PC-3 (cell line): ENCODE results near the gene NRXN2. TPM values are rescaled to one million over a fixed set of nuclear protein-coding genes. Genes with fewer than 3 reads are reported as not detected.

ENCODE experiments used
- ATAC-seq: fragments of 200-7000 bp; cut with Tn5 transposase; 2 replicates; pipeline ENCODE4 v1.9.1; 2020; ENCODE audit warnings: mild to moderate bottlenecking, moderate library complexity
- BruUV-seq: library from RNA; stranded (reverse); fragments of 400-500 nt; replicated peaks from 2 replicates; lab custom pipeline; 2021; lab: Mats Ljungman, UMichigan
- CTCF ChIA-PET: fragments of 300-600 bp; sonication (Branson Sonifier 250); formaldehyde crosslinking; loops from one replicate; lab custom pipeline; 2022; ENCODE audit warnings: antibody characterized with exemption; lab: Charles Lee
- POLR2A ChIA-PET: fragments of 300-600 bp; sonication (Branson Sonifier 250); formaldehyde crosslinking; loops from one replicate; lab custom pipeline; 2022; ENCODE audit warnings: antibody characterized with exemption; ENCODE audit not compliant: unreplicated experiment; lab: Charles Lee
- DNase-seq: peaks from one replicate; pipeline ENCODE4 v3.0.0-alpha.2; 2015
- H2AFZ ChIP-seq: fragments of 300-600 bp; sonication (generic); 2 replicates; pipeline ENCODE4 v1.6.0; 2016; ENCODE audit warnings: antibody characterized with exemption, low read length
- H3F3A ChIP-seq: fragments of 300-600 bp; sonication (generic); one replicate; pipeline ENCODE4 v1.6.0; 2017; ENCODE audit warnings: antibody characterized with exemption, low read length, control low read depth, mild to moderate bottlenecking; ENCODE audit not compliant: unreplicated experiment
- H3K27ac ChIP-seq: fragments of 300-600 bp; sonication (generic); 2 replicates; pipeline ENCODE4 v1.5.1; 2016; ENCODE audit warnings: mild to moderate bottlenecking, low read length
- H3K27me3 ChIP-seq: fragments of 300-600 bp; sonication (generic); 2 replicates; pipeline ENCODE4 v1.6.1; 2016; ENCODE audit warnings: low read length, mixed read lengths
- H3K36me3 ChIP-seq: fragments of 300-600 bp; sonication (generic); 2 replicates; pipeline ENCODE4 v1.6.1; 2016; ENCODE audit warnings: low read depth, mixed run types, low read length, mixed read lengths
- H3K4me1 ChIP-seq: fragments of 300-600 bp; sonication (generic); 2 replicates; pipeline ENCODE4 v1.5.1; 2016; ENCODE audit warnings: low read length; ENCODE audit not compliant: insufficient read depth
- H3K4me2 ChIP-seq: fragments of 300-600 bp; sonication (generic); 2 replicates; pipeline ENCODE4 v1.6.0; 2016; ENCODE audit warnings: low read length
- H3K4me3 ChIP-seq: fragments of 300-600 bp; sonication (generic); 2 replicates; pipeline ENCODE4 v1.5.1; 2016; ENCODE audit warnings: mild to moderate bottlenecking, low read length, mixed read lengths
- H3K79me2 ChIP-seq: fragments of 300-600 bp; sonication (generic); 2 replicates; pipeline ENCODE4 v1.6.1; 2017; ENCODE audit warnings: low read length, mixed read lengths
- H3K9ac ChIP-seq: fragments of 300-600 bp; sonication (generic); 2 replicates; pipeline ENCODE4 v1.6.0; 2016; ENCODE audit warnings: mild to moderate bottlenecking, low read length
- H3K9me2 ChIP-seq: fragments of 300-600 bp; sonication (generic); replicated peaks from 2 replicates; pipeline ENCODE4 v1.6.1; 2016; ENCODE audit warnings: mixed run types, low read length, mixed read lengths
- H3K9me3 ChIP-seq: fragments of 300-600 bp; sonication (generic); 2 replicates; pipeline ENCODE4 v1.6.1; 2016; ENCODE audit warnings: low read length, mixed read lengths
- H4K20me1 ChIP-seq: fragments of 300-600 bp; sonication (generic); 2 replicates; pipeline ENCODE4 v1.6.1; 2016; ENCODE audit warnings: low read length, mixed read lengths
- EZH2 ChIP-seq: fragments of 300-600 bp; sonication (generic); IDR thresholded peaks from one replicate; pipeline ENCODE4 v1.6.1; 2017; ENCODE audit warnings: antibody characterized with exemption, mild to moderate bottlenecking, low read length; ENCODE audit not compliant: unreplicated experiment
- EZH2phosphoT487 ChIP-seq: fragments of 300-600 bp; sonication (generic); IDR thresholded peaks from 2 replicates; pipeline ENCODE4 v1.6.1; 2018; ENCODE audit warnings: mild to moderate bottlenecking, antibody characterized with exemption, low read length, borderline replicate concordance
- intact Hi-C: fragments of 100-400 bp; cut with micrococcal nuclease; formaldehyde crosslinking; loops from 2 replicates; pipeline ENCODE4 v1.9.0; 2023
- total RNA-seq: library from RNA; depleted of rRNA; stranded (reverse); fragments of >200 nt; gene quantifications from 2 replicates; pipeline ENCODE4 v1.2.3, GENCODE V29; 2014
- TF ChIP-seq, protein P1 (sequence below): fragments of 300-600 bp; sonication (generic); conservative IDR thresholded peaks from 2 replicates; pipeline ENCODE4 v1.5.1; 2017; ENCODE audit warnings: antibody characterized with exemption, low read depth, mild to moderate bottlenecking, low read length

Gene NRXN2
- total RNA-seq, 1 experiment from 2014 or later, result not detected

DNA sequence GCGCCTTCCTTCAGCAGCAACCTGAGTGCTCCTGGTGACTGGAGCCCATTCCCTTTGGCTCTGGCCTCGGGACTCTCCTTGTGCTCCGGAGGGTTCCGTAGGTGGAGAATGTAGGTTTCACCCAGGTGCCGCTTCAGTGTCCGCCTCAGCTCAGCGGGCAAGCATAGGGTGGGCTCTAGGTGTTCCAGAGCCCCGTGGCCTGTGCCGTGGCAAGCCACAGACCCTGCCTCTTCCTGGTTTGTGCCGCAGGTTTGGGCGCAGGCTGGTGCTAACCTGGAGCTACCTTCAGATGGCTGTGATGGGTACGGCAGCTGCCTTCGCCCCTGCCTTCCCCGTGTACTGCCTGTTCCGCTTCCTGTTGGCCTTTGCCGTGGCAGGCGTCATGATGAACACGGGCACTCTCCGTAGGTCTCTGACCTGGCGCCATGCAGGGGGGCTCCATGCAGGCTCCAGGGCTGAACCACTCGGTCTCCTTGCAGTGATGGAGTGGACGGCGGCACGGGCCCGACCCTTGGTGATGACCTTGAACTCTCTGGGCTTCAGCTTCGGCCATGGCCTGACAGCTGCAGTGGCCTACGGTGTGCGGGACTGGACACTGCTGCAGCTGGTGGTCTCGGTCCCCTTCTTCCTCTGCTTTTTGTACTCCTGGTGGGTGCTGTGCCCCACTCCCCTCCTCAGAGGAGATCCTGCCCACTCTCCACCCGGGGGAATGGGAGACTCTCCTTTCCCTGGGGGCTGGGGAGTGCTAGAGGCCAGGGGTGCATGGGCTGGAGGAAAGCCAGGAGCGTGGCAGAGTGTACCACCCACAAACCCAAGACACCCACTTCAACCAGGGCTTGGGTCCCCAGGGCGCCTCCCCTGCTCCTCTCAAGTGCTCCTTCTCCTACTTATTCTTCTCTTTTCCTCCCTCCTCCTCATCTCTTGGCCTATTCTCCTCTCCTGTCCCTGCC, 129.6 kb downstream of the NRXN2 start:
- Histone ChIP-seq H3K36me3 (no peaks in the 10 kb centered on the region), H3K4me1 (no peaks in the 10 kb centered on the region), H3K4me3 (no peak overlapping the region), H3K27me3 (no peaks in the 10 kb centered on the region; the same call in 1 of the 2 replicates), H2AFZ (no peak overlapping the region), H3K9me2 (no peaks in the 10 kb centered on the region), H3K9ac (no peak overlapping the region), H3K27ac (no peak overlapping the region), H3K79me2 (no peaks in the 10 kb centered on the region), H3K4me2 (no peak overlapping the region), H3K9me3 (peaks cover 3% of the 10 kb centered on the region; the same call in 1 of the 2 replicates), H3F3A (no peaks in the 10 kb centered on the region), H4K20me1 (no peaks in the 10 kb centered on the region)
- ATAC-seq, result no peak
- intact Hi-C loops, result no loop called here
- no TSS peak for BruUV-seq
- ChIA-PET POLR2A (no interaction called here), CTCF (no interaction called here)
- DNase-seq, result no peak
- TF ChIP-seq, protein P1, sequence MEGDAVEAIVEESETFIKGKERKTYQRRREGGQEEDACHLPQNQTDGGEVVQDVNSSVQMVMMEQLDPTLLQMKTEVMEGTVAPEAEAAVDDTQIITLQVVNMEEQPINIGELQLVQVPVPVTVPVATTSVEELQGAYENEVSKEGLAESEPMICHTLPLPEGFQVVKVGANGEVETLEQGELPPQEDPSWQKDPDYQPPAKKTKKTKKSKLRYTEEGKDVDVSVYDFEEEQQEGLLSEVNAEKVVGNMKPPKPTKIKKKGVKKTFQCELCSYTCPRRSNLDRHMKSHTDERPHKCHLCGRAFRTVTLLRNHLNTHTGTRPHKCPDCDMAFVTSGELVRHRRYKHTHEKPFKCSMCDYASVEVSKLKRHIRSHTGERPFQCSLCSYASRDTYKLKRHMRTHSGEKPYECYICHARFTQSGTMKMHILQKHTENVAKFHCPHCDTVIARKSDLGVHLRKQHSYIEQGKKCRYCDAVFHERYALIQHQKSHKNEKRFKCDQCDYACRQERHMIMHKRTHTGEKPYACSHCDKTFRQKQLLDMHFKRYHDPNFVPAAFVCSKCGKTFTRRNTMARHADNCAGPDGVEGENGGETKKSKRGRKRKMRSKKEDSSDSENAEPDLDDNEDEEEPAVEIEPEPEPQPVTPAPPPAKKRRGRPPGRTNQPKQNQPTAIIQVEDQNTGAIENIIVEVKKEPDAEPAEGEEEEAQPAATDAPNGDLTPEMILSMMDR, result no peak
- TF ChIP-seq EZH2, result no peak
- no peak for TF ChIP-seq EZH2phosphoT487

DNA sequence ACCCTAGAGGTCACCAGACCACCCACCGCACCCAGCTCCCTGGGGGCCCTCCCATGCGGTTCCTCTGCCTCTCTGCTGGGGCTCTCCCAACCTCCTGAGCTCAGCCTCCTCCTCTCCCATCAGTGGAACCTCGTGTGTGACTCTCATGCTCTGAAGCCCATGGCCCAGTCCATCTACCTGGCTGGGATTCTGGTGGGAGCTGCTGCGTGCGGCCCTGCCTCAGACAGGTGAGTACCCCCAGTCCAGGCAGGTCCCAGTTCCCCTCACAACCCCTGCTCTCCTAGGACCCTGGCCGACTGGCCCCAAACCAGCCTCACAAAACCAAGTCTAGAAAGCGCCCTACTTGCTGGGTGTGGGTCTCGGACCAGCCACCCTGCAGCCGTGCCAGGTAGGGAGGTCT, 130.3 kb downstream of the NRXN2 start:
- no peak overlapping the region for H3K4me2 ChIP-seq
- peaks cover 3% of the 10 kb centered on the region; the same call in 1 of the 2 replicates for H3K9me3 ChIP-seq
- ChIA-PET CTCF (no interaction called here), POLR2A (no interaction called here)
- H3K9me2 ChIP-seq, result no peaks in the 10 kb centered on the region
- no peaks in the 10 kb centered on the region for H3F3A ChIP-seq
- BruUV-seq, result no TSS peak
- H3K27me3 ChIP-seq, result no peaks in the 10 kb centered on the region; the same call in 1 of the 2 replicates
- no peak overlapping the region for H2AFZ ChIP-seq
- H4K20me1 ChIP-seq, result no peaks in the 10 kb centered on the region
- no peak for ATAC-seq
- H3K36me3 ChIP-seq, result no peaks in the 10 kb centered on the region
- TF ChIP-seq EZH2 (no peak), EZH2phosphoT487 (no peak)
- TF ChIP-seq, protein P1, result no peak
- no peak overlapping the region for H3K27ac ChIP-seq
- H3K79me2 ChIP-seq, result no peaks in the 10 kb centered on the region
- no peak overlapping the region for H3K4me3 ChIP-seq
- no peaks in the 10 kb centered on the region for H3K4me1 ChIP-seq
- no peak overlapping the region for H3K9ac ChIP-seq
- DNase-seq, result no peak
- intact Hi-C loops, result no loop called here

DNA sequence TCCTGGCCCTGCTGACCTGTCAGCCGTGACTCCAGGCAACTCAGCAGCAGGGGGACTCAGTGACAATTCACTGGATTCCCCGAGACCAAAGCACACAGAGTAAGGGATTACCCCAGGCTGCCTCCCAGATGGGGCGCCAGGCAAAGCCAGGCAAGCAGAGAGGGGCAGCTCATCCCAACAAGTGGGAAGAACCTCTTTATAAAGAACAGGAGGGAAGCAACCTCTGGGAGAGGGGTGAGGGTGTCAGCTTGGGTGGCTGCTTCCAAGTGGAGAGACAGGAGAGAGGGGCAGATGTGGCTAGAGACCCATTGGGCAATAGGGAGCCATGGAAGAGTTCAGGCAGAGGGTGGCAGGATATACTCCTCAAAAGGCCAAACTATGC, 130.8 kb downstream of the NRXN2 start:
- H3K27ac ChIP-seq, result no peak overlapping the region
- H3K79me2 ChIP-seq, result no peaks in the 10 kb centered on the region
- H4K20me1 ChIP-seq, result no peaks in the 10 kb centered on the region
- no peaks in the 10 kb centered on the region for H3K9me2 ChIP-seq
- no peaks in the 10 kb centered on the region for H3F3A ChIP-seq
- H3K27me3 ChIP-seq, result no peaks in the 10 kb centered on the region; the same call in 1 of the 2 replicates
- H2AFZ ChIP-seq, result no peak overlapping the region
- ChIA-PET CTCF (no interaction called here), POLR2A (no interaction called here)
- peaks cover 3% of the 10 kb centered on the region; the same call in 1 of the 2 replicates for H3K9me3 ChIP-seq
- DNase-seq (no peak), ATAC-seq (no peak)
- no TSS peak for BruUV-seq
- TF ChIP-seq, protein P1, result no peak
- no peak for TF ChIP-seq EZH2phosphoT487
- TF ChIP-seq EZH2, result no peak
- intact Hi-C loops, result no loop called here
- no peaks in the 10 kb centered on the region for H3K36me3 ChIP-seq
- H3K4me3 ChIP-seq, result no peak overlapping the region
- no peak overlapping the region for H3K9ac ChIP-seq
- no peak overlapping the region for H3K4me2 ChIP-seq
- no peaks in the 10 kb centered on the region for H3K4me1 ChIP-seq
